ENCODE data around the gene ZNF516.

The ZNF516 gene

GRCh38 chr18:76420898-76421684 lies 74.0 kb downstream of the ZNF516 start:
- no peak for DNase-seq

- DNase-seq: no peak
Observed at GRCh38 chr18:76419811-76420210, 75.2 kb downstream of the ZNF516 start.

GRCh38 chr18:76416911-76417310 lies 78.1 kb downstream of the ZNF516 start:
- no peak for DNase-seq

DNA sequence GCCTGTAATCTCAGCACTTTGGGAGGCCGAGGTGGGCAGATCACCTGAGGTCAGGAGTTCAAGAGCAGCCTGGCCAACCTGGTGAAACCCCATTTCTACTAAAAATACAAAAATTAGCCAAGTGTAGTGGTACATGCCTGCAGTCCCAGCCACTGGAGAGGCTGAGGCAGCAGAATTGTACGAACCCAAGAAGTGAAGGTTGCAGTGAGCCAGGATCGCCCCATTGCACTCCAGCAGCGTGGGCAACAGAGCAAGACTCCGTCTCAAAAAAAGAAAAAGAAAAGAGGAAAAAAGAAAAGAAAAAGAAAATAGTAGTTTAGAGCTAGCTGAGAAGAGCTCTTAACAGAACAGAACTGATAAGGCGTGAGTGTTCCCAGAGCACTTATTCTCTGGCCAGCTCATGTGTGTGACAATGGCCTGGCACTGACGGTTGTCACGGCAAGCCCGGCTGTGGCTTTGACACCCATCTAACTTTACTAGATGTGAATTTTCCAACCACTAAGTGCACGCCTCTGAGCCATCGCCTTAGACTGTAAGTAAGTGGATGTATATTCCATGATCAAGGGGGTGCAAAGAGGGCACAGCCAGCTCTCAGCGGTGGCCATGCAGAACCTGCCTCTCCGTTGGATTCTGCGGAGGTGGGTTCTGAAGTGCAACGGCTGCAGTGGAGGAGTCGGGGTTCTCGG lies 80.0 kb downstream of the ZNF516 start:
- no peak for DNase-seq

DNA sequence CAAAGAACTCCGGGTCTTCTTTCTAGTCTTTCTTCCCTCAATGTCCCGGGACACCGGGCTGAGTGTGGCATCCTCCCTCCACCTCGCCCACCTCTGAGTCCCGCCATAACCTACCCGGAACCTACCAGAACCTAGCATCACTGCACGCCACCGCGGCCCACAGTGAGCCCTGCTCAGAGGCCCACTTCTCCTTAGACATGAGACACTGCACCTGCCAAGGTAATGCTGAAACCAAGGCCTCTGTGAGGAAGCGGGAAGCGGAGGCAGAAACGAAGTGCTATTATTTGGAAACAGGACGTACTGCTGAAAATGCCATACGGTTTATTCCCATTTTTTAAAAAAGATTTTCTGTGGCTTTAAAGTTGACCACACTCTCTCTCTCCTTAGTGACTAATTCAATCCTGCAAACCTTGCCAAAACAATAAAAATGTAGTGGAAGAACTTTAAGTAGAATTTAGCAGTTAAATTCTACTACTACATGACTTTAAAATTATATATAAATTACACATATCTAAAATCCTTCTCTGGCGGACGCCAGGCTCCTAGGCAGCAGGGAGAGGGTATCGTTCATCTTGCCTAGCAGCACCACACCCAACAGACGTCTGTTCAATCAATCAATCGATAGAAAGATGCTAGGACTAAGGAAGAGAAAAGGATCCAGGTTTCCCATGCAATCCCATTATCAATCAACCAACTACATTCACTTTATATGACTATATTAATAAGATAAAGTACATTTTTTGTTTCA lies 82.0 kb downstream of the ZNF516 start:
- no peak for DNase-seq

GRCh38 chr18:76412010-76412817 lies 82.8 kb downstream of the ZNF516 start:
- DNase-seq: no peak

DNA sequence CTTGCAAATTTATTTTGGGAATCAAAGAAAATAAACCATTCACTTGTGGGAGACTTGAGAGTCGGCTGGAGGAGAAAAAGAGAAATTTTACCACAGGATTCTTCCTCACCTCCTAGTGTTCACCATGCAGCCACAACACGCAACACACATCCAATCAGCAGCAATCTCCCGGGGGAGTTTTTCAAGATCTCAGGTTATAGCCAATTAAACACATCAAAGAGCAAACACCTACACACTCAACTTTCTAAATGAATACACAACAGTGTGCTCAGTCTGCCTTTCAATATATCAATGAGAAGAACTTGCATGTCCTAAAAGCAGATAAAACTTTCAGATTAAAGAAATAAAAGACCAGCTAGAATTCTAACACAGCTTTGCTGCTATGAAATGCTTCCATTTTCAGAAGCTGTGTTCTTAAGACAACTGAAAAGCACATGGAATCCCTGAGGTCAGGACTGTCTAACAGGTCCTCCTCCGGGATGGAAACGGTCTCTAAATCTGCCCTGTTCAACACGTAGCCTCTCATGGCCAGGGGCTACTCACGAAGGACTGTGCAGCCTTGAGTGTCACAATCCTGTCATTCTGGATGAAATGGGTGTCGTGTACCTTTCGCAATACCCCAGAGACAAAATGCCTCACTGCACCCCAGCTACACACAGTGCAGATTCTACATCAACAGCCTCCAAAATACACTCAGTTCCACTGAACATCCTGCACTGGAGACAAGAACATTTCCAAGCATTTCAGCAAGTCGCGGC lies 84.2 kb downstream of the ZNF516 start:
- DNase-seq: peak in 1 of 5 experiments; percentile 68

GRCh38 chr18:76410033-76410432 lies 85.0 kb downstream of the ZNF516 start:
- no peak for DNase-seq

- DNase-seq: no peak
Observed at GRCh38 chr18:76408480-76409067, 86.5 kb downstream of the ZNF516 start.

DNA sequence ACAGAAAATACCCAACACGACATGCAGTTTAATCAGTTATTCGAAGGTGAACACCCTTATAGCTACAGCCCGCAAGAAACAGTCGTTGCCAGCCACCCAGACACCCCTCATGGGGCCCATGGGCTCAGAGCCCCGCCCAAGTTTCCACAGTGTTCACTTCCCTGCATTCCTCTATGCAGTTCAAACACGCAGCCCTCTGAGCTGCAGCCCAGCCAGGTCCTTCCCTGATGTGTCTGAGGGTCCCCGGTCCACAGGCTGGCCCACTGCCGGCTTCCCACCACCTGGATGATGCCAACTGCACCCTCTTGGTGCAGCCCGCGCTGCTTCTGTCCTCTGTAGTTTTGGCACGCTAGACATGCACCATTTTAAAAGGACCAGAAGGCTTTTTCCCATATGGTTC lies 87.4 kb downstream of the ZNF516 start:
- no peak for DNase-seq

- no peak for DNase-seq
Observed at GRCh38 chr18:76406791-76407190, 88.3 kb downstream of the ZNF516 start.

GRCh38 chr18:76405681-76406356 lies 89.2 kb downstream of the ZNF516 start:
- peak in 3 of 5 experiments; percentile 15 to 39 (median 30) for DNase-seq

DNA sequence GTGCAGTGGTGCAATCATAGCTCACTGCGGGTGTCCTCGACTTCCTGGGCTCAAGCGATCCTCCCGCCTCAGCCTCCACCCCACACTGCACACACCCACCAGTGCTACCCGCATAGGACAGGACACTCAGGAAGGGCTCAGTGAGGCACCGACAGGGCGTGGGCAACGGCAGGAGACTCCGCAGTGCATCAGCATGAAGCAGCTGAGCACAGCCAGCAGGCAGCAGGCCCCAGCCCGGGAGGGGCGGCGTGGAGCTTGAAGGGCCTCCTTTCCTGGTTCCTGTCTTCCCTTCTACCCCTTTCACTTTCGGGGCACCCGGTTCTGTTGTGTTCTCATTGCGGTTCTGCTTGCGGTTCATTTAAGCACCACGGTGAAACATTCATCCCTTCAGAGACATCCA lies 89.8 kb downstream of the ZNF516 start:
- no peak for DNase-seq

DNA sequence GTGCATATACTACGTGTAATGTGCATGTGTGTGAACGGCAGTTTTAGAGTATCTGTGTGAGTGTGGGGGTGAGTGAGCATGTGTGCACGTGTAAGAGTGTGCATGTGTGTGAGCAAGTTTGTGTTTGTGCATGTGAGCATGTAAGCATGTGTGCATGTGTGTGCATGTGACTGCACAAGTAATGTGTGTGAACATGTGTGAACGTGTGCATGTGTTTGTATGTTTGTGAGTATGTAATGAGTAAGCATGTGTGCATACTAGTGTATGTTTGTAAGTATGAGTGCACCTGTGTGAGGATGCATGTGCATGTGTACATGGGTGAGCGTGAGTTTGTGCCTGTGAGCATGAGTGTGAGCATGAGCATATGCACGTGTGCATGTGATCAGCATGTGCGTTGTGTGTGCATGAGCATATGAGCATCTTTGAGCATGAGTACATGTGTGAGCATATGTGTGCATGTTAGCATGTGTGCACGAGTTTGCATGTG lies 90.7 kb downstream of the ZNF516 start:
- DNase-seq: no peak

DNA sequence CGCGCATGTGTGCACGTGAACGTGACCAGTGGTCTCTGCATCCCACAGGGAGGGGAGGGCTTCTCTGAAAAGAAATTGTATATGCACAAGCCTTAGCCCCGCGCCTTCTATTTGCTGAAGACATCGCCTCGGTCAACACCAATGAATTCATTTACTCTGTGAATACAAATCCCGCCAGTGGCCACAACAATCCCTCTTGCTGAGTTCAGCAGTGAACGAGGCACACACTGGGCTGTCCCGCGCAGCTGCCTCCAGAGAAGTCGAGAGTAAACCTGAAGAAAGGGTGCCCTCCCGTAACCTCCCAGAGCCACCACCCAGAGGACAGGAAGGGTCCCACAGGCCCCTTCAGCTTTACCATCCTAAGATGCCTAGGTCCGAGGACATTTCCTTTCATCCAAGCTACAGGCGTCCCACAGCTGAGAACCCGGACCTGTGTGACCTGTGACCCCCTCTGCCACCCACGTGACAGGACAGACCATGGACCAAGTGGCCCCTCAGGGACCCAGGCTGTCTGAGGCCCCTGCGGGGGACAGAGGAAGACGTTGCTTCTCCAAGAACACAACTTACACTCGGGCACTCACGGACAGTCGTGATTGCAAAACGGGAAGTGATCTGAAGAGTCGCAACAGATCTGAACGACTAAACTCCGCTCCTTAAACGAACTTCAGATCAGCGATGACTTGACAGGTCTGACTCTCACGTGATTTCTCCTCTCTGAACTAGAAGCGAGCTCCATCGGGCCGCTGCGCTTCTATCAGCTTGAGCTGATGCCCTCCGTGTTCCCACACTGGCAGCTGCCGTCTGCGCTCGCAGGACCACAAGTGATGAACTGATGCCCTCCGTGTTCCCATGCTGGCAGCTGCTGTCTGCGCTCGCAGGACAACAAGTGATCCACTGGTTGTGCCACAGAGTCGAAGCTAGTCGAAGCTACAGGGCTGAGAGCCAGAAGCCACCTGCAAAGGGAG lies 92.7 kb downstream of the ZNF516 start:
- DNase-seq: no peak

- DNase-seq: peak in 1 of 5 experiments; percentile 27
Observed at GRCh38 chr18:76401498-76401897, 93.5 kb downstream of the ZNF516 start.

GRCh38 chr18:76399613-76400391 lies 95.2 kb downstream of the ZNF516 start:
- no peak for DNase-seq

DNA sequence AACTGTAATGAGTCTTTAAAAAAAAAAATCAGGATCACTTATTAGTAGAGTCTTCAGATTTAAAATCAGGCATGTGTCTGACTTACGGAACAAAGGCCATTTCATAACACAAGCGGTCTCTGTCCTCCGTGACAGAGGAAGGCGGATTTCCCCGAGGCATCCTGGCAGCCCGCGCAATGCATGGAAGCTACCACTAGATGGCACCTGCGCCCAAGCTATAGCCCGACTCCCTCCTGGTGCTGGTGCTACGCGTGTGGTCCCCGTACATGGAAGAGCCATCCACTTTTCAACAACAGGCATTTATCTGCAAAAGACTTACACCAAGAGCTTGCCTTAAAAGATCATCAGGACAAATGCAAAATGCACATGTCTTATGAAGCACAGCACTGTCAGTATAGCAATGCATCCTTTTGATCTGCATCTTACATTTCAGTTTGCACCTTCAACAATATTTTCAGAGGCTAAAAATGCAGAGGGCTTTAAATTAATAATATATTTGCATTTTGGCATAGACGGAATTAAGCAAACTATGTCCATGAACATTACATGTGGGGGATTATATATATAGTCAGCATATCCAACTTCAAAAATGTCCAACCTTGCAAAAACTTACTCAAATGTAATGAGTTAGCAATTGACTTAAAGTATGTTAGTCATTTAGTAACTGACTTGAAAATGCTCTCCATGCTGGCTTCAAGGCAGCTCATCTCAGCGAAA lies 96.0 kb downstream of the ZNF516 start:
- peak; percentile 20 to 67 (median 54) for DNase-seq
